ENCODE results near the gene TMEM39B.

GRCh38 chr1:32107742-32108661 is 35.3 kb downstream of the TMEM39B start, which contains the start of gene KPNA6:
- TF ChIP-seq EZH2 (IDR thresholded peaks at IDR 0.05; ENCODE audit: low read length, unreplicated experiment) (no peak), CTCF (conservative IDR thresholded peaks at IDR 0.05; ENCODE audit: low read depth, low read length) (no peak), EZH2phosphoT487 (IDR thresholded peaks at IDR 0.05; ENCODE audit: borderline replicate concordance, low read length) (no peak)
